Vagina (tissue), 2 donors: ENCODE results near the gene GALNT4. TPM values are rescaled to one million over a fixed set of nuclear protein-coding genes. Genes with fewer than 3 reads are reported as not detected.

Experiments
- DNase-seq, 2 donors: peaks; one replicate each; pipeline ENCODE4 v3.0.0-alpha.2; 2017; ENCODE audit errors: extremely low spot score in 2 of 2
- H3K27ac ChIP-seq: fragments of 200-600 bp; sonication (generic); one replicate; pipeline ENCODE4 v1.5.1; 2019
- H3K27me3 ChIP-seq: fragments of 200-600 bp; sonication (generic); one replicate; pipeline ENCODE4 v1.5.1; 2019
- H3K36me3 ChIP-seq, 2 donors: fragments of 200-600 bp; sonication (generic); one replicate each; pipeline ENCODE4 v1.5.1; 2017 to 2019
- H3K4me1 ChIP-seq: fragments of 200-600 bp; sonication (generic); one replicate; pipeline ENCODE4 v1.5.1; 2019
- H3K4me3 ChIP-seq, 2 donors: fragments of 200-600 bp; sonication (generic); 1 replicate in 1 of 2; 2 replicates in 1 of 2; pipeline ENCODE4 v1.5.1; 2016 to 2019
- H3K9me3 ChIP-seq: fragments of 200-600 bp; sonication (generic); one replicate; pipeline ENCODE4 v1.5.1; 2019
- CTCF ChIP-seq, 3 experiments: fragments of 450-650 bp in 2 of 3; fragments of 200-600 bp in 1 of 3; sonication (generic) in 1 of 3; IDR thresholded peaks; one replicate each; pipeline ENCODE4 v1.5.1; 2017 to 2019; ENCODE audit warnings: antibody characterized with exemption in 3 of 3, mild to moderate bottlenecking in 2 of 3, moderate library complexity in 2 of 3
- POLR2A ChIP-seq, 2 donors: fragments of 450-650 bp; IDR thresholded peaks; one replicate each; pipeline ENCODE4 v1.6.1; 2017; ENCODE audit warnings: antibody characterized with exemption in 2 of 2, mild to moderate bottlenecking in 2 of 2, moderate library complexity in 2 of 2
- POLR2AphosphoS5 ChIP-seq, 2 donors: sonication (generic); formaldehyde crosslinking; IDR thresholded peaks; one replicate each; pipeline ENCODE4 v1.9.0; 2017; ENCODE audit warnings: antibody characterized with exemption in 2 of 2, mild to moderate bottlenecking in 2 of 2, low read depth in 1 of 2; ENCODE audit not compliant: insufficient read depth in 1 of 2
- intact Hi-C: fragments of 100-400 bp; cut with DNase I; formaldehyde crosslinking; loops from one replicate; pipeline ENCODE4 v1.15.1; 2023
- total RNA-seq: library from RNA; depleted of rRNA; stranded (reverse); fragments of >200 nt; gene quantifications from one replicate; pipeline ENCODE4 v1.2.3, GENCODE V29; 2016

Gene GALNT4
- total RNA-seq, 1 donor from 2014 or later, result 0.49 TPM

GRCh38 chr12:89507015-89507824, 17.4 kb downstream of the GALNT4 start:
- H3K36me3 ChIP-seq, result no peaks in the 10 kb centered on the region
- H3K27me3 ChIP-seq, result no peaks in the 10 kb centered on the region
- no peaks in the 10 kb centered on the region for H3K9me3 ChIP-seq
- TF ChIP-seq CTCF (IDR thresholded peaks at IDR 0.05), result no peak
- TF ChIP-seq POLR2AphosphoS5 (IDR thresholded peaks at IDR 0.05; ENCODE audit: insufficient read depth in 1 of 2, low read depth in 1 of 2), result no peak
- TF ChIP-seq POLR2A (IDR thresholded peaks at IDR 0.05), result no peak
- no peak overlapping the region for H3K27ac ChIP-seq
- intact Hi-C loops, result no loop called here
- H3K4me1 ChIP-seq, result peaks cover 14% of the 10 kb centered on the region
- DNase-seq, result no peak
- H3K4me3 ChIP-seq, result no peak overlapping the region

GRCh38 chr12:89506050-89506449, 18.5 kb downstream of the GALNT4 start:
- Histone ChIP-seq H3K4me3 (no peak overlapping the region), H3K27me3 (no peaks in the 10 kb centered on the region), H3K4me1 (peaks cover 14% of the 10 kb centered on the region), H3K27ac (no peak overlapping the region), H3K36me3 (no peaks in the 10 kb centered on the region), H3K9me3 (no peaks in the 10 kb centered on the region)
- intact Hi-C loops, result no loop called here
- DNase-seq, result no peak
- TF ChIP-seq POLR2AphosphoS5 (IDR thresholded peaks at IDR 0.05; ENCODE audit: insufficient read depth in 1 of 2, low read depth in 1 of 2) (no peak), POLR2A (IDR thresholded peaks at IDR 0.05) (no peak), CTCF (IDR thresholded peaks at IDR 0.05) (no peak)

GRCh38 chr12:89504560-89505346, 19.8 kb downstream of the GALNT4 start:
- Histone ChIP-seq H3K9me3 (no peaks in the 10 kb centered on the region), H3K4me1 (peaks cover 14% of the 10 kb centered on the region), H3K4me3 (no peak overlapping the region), H3K27ac (no peak overlapping the region), H3K36me3 (no peaks in the 10 kb centered on the region), H3K27me3 (no peaks in the 10 kb centered on the region)
- intact Hi-C loops, result no loop called here
- TF ChIP-seq CTCF (IDR thresholded peaks at IDR 0.05), result no peak
- no peak for TF ChIP-seq POLR2A (IDR thresholded peaks at IDR 0.05)
- TF ChIP-seq POLR2AphosphoS5 (IDR thresholded peaks at IDR 0.05; ENCODE audit: insufficient read depth in 1 of 2, low read depth in 1 of 2), result no peak
- DNase-seq, result no peak

- Histone ChIP-seq H3K4me1 (peaks cover 5% of the 10 kb centered on the region), H3K27ac (no peak overlapping the region), H3K36me3 (no peaks in the 10 kb centered on the region), H3K4me3 (no peak overlapping the region), H3K9me3 (no peaks in the 10 kb centered on the region), H3K27me3 (no peaks in the 10 kb centered on the region)
- intact Hi-C loops, result no loop called here
- no peak for DNase-seq
- TF ChIP-seq POLR2AphosphoS5 (IDR thresholded peaks at IDR 0.05; ENCODE audit: insufficient read depth in 1 of 2, low read depth in 1 of 2) (no peak), CTCF (IDR thresholded peaks at IDR 0.05) (no peak), POLR2A (IDR thresholded peaks at IDR 0.05) (no peak)
These were observed 22.8 kb downstream of the GALNT4 start for GRCh38 chr12:89501793-89502192.
